ENCODE measurements around the gene FABP6.
"Not testable (repeated sequence)": the region's sequence is repeated elsewhere in the genome, so short reads cannot be mapped to it uniquely, and the experiment has no call there.

FABP6 gene

DNA sequence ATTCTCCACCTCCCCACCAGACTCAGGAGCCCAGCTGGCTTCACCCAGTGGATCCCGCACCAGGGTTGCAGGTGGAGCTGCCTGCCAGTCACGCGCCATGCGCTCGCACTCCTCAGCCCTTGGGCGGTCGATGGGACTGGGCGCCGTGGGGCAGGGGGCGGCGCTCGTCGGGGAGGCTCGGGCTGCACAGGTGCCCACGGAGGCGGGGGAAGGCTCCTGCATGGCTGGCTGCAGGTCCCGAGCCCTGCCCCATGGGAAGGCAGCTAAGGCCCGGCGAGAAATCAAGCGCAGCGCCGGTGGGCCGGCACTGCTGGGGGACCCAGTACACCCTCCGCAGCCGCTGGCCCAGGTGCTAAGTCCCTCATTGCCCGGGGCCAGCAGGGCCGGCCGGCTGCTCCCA, 35.5 kb upstream of the FABP6 start:
- not testable (repeated sequence) for H3K9me3 ChIP-seq (ENCODE audit: control insufficient read depth, insufficient read depth, low read depth, low read length); H3K4me3 ChIP-seq (ENCODE audit: low read depth, low read length); H3K36me3 ChIP-seq (ENCODE audit: control insufficient read depth, insufficient read depth, low read length); H3K27me3 ChIP-seq (ENCODE audit: control insufficient read depth, insufficient read depth, low read length); H3K9ac ChIP-seq (ENCODE audit: low read length); H3K27ac ChIP-seq (ENCODE audit: low read depth, low read length)
- peaks cover 21% of the 10 kb centered on the region for H3K4me1 ChIP-seq (ENCODE audit: control insufficient read depth, insufficient read depth, low read length)

- Histone ChIP-seq H3K27ac (ENCODE audit: low read depth, low read length) (no peak overlapping the region), H3K4me1 (ENCODE audit: control insufficient read depth, insufficient read depth, low read length) (peaks cover 31% of the 10 kb centered on the region), H3K9ac (ENCODE audit: low read length) (no peak overlapping the region), H3K36me3 (ENCODE audit: control insufficient read depth, insufficient read depth, low read length) (no peaks in the 10 kb centered on the region), H3K27me3 (ENCODE audit: control insufficient read depth, insufficient read depth, low read length) (no peaks in the 10 kb centered on the region), H3K9me3 (ENCODE audit: control insufficient read depth, insufficient read depth, low read depth, low read length) (no peaks in the 10 kb centered on the region), H3K4me3 (ENCODE audit: low read depth, low read length) (peak overlapping the region; percentile 60; the same call in 1 of the 2 replicates)
Observed at GRCh38 chr5:160197341-160198144, 31.8 kb upstream of the FABP6 start.

DNA sequence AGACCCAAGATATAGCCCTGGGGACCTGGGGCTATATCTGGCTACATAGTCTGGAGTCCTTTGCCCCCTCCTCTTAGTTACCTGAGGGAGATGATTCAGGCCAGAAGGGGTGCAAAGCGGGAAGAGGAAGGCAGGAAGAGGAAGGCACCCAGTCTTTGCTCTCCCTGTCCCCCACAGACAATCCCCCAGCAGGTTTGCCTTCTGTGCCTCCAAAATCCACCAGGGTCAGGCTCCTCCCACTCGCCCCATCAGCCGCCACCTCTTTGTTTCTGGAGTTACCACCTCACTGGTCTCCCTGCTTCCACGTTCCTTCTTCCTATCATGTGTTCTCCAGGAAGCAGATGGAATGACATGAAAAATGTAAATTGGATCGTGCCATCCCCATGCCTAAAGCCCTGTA, 31.2 kb upstream of the FABP6 start:
- H3K9ac ChIP-seq (ENCODE audit: low read length): no peak overlapping the region
- no peaks in the 10 kb centered on the region for H3K36me3 ChIP-seq (ENCODE audit: control insufficient read depth, insufficient read depth, low read length)
- H3K27me3 ChIP-seq (ENCODE audit: control insufficient read depth, insufficient read depth, low read length): no peaks in the 10 kb centered on the region
- H3K4me3 ChIP-seq (ENCODE audit: low read depth, low read length): peak overlapping the region; percentile 60; the same call in 1 of the 2 replicates
- H3K4me1 ChIP-seq (ENCODE audit: control insufficient read depth, insufficient read depth, low read length): peaks cover 31% of the 10 kb centered on the region
- no peak overlapping the region for H3K27ac ChIP-seq (ENCODE audit: low read depth, low read length)
- H3K9me3 ChIP-seq (ENCODE audit: control insufficient read depth, insufficient read depth, low read depth, low read length): no peaks in the 10 kb centered on the region

DNA sequence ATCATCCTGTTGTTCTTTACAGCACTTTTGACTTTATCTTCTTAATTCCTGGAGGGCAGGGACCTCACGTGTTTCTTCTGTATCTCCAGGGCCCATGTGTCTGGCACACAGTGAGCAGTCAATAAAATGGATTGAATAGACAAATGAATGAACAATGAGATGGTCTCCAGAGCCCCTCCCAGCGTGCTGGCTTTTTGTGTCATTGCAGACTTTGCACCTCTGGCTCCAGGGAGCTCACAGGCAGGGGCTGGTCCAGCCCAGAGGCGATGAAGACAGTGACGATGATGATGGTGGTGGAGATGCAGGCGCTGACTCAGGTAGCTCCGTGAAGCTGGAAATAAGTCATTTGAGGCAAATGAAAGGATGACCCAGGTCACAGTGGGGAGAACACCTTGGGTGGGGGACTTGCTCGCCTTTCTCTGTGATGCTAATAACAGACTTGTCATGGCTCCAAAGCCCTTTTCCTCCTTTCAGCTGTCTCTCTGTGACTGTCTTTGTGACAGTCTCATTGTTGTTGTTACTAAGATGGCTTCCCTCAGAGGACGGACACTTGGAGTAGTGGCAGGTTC, 30.4 kb upstream of the FABP6 start:
- Histone ChIP-seq H3K36me3 (ENCODE audit: control insufficient read depth, insufficient read depth, low read length) (no peaks in the 10 kb centered on the region), H3K27ac (ENCODE audit: low read depth, low read length) (no peak overlapping the region), H3K27me3 (ENCODE audit: control insufficient read depth, insufficient read depth, low read length) (no peaks in the 10 kb centered on the region), H3K9me3 (ENCODE audit: control insufficient read depth, insufficient read depth, low read depth, low read length) (no peaks in the 10 kb centered on the region), H3K9ac (ENCODE audit: low read length) (no peak overlapping the region), H3K4me1 (ENCODE audit: control insufficient read depth, insufficient read depth, low read length) (peaks cover 31% of the 10 kb centered on the region), H3K4me3 (ENCODE audit: low read depth, low read length) (peak overlapping the region; percentile 60)

GRCh38 chr5:160199410-160199911, 29.8 kb upstream of the FABP6 start:
- H3K9me3 ChIP-seq (ENCODE audit: control insufficient read depth, insufficient read depth, low read depth, low read length): no peaks in the 10 kb centered on the region
- H3K9ac ChIP-seq (ENCODE audit: low read length): no peak overlapping the region
- H3K36me3 ChIP-seq (ENCODE audit: control insufficient read depth, insufficient read depth, low read length): no peaks in the 10 kb centered on the region
- H3K27me3 ChIP-seq (ENCODE audit: control insufficient read depth, insufficient read depth, low read length): no peaks in the 10 kb centered on the region
- H3K27ac ChIP-seq (ENCODE audit: low read depth, low read length): no peak overlapping the region
- peaks cover 31% of the 10 kb centered on the region for H3K4me1 ChIP-seq (ENCODE audit: control insufficient read depth, insufficient read depth, low read length)
- H3K4me3 ChIP-seq (ENCODE audit: low read depth, low read length): peak overlapping the region; percentile 60

GRCh38 chr5:160207061-160207460, 22.2 kb upstream of the FABP6 start:
- Histone ChIP-seq H3K9ac (ENCODE audit: low read length) (no peak overlapping the region), H3K4me1 (ENCODE audit: control insufficient read depth, insufficient read depth, low read length) (no peaks in the 10 kb centered on the region), H3K27me3 (ENCODE audit: control insufficient read depth, insufficient read depth, low read length) (no peaks in the 10 kb centered on the region), H3K27ac (ENCODE audit: low read depth, low read length) (no peak overlapping the region), H3K9me3 (ENCODE audit: control insufficient read depth, insufficient read depth, low read depth, low read length) (no peaks in the 10 kb centered on the region), H3K4me3 (ENCODE audit: low read depth, low read length) (no peak overlapping the region), H3K36me3 (ENCODE audit: control insufficient read depth, insufficient read depth, low read length) (no peaks in the 10 kb centered on the region)

DNA sequence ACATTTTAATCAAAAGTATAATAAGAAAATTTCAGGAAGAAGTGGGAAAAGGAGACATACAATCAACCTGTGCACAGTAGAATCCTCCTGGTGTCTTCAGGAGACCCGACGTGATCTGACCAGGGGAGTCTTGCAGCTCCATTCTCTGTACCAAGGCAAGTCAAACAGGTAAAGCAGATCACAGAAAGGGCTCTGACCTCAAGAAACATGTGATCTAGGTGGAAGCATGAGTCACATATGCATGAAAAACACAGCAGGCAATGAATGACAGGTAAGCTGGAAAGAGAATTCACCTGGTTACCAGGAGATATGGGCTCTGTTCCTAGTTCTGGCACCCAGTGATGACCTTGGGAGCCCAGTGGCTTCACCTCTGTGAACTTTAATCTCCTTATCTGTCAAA, 19.4 kb upstream of the FABP6 start:
- Histone ChIP-seq H3K27ac (ENCODE audit: low read depth, low read length) (no peak overlapping the region), H3K4me1 (ENCODE audit: control insufficient read depth, insufficient read depth, low read length) (no peaks in the 10 kb centered on the region), H3K4me3 (ENCODE audit: low read depth, low read length) (no peak overlapping the region), H3K9ac (ENCODE audit: low read length) (no peak overlapping the region), H3K9me3 (ENCODE audit: control insufficient read depth, insufficient read depth, low read depth, low read length) (no peaks in the 10 kb centered on the region), H3K27me3 (ENCODE audit: control insufficient read depth, insufficient read depth, low read length) (no peaks in the 10 kb centered on the region), H3K36me3 (ENCODE audit: control insufficient read depth, insufficient read depth, low read length) (no peaks in the 10 kb centered on the region)

GRCh38 chr5:160210606-160211005, 18.7 kb upstream of the FABP6 start:
- H3K27me3 ChIP-seq (ENCODE audit: control insufficient read depth, insufficient read depth, low read length): no peaks in the 10 kb centered on the region
- no peak overlapping the region for H3K27ac ChIP-seq (ENCODE audit: low read depth, low read length)
- H3K4me3 ChIP-seq (ENCODE audit: low read depth, low read length): no peak overlapping the region
- H3K9ac ChIP-seq (ENCODE audit: low read length): no peak overlapping the region
- H3K9me3 ChIP-seq (ENCODE audit: control insufficient read depth, insufficient read depth, low read depth, low read length): no peaks in the 10 kb centered on the region
- no peaks in the 10 kb centered on the region for H3K36me3 ChIP-seq (ENCODE audit: control insufficient read depth, insufficient read depth, low read length)
- H3K4me1 ChIP-seq (ENCODE audit: control insufficient read depth, insufficient read depth, low read length): no peaks in the 10 kb centered on the region

DNA sequence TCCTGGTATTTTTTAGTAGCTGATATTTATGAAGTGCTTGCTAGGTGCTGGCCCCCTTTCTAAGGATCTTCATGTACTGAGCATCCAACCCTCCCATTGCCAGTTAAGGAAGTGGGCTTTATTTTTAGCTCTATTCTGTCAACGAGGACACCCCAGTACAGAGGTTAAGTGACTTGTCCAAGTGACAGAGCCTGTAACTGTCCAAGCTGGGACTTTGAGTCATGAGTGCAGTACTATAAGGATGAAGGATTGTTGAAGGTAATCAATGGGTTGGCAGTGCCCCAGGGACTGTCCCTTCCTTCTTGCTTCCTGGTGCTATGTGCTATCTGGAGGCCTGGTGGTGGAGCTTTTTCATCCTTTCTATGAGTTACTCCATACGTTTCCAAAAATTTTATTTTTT, 18.0 kb upstream of the FABP6 start:
- H3K27me3 ChIP-seq (ENCODE audit: control insufficient read depth, insufficient read depth, low read length): no peaks in the 10 kb centered on the region

GRCh38 chr5:160213537-160213936, 15.8 kb upstream of the FABP6 start:
- Histone ChIP-seq H3K4me3 (ENCODE audit: low read depth, low read length) (no peak overlapping the region), H3K27me3 (ENCODE audit: control insufficient read depth, insufficient read depth, low read length) (no peaks in the 10 kb centered on the region), H3K27ac (ENCODE audit: low read depth, low read length) (no peak overlapping the region), H3K9ac (ENCODE audit: low read length) (no peak overlapping the region), H3K4me1 (ENCODE audit: control insufficient read depth, insufficient read depth, low read length) (no peaks in the 10 kb centered on the region), H3K36me3 (ENCODE audit: control insufficient read depth, insufficient read depth, low read length) (no peaks in the 10 kb centered on the region), H3K9me3 (ENCODE audit: control insufficient read depth, insufficient read depth, low read depth, low read length) (no peaks in the 10 kb centered on the region)

More for the DNA sequence above, 18.0 kb upstream of the FABP6 start:
- Histone ChIP-seq H3K36me3 (ENCODE audit: control insufficient read depth, insufficient read depth, low read length) (no peaks in the 10 kb centered on the region), H3K4me1 (ENCODE audit: control insufficient read depth, insufficient read depth, low read length) (no peaks in the 10 kb centered on the region), H3K4me3 (ENCODE audit: low read depth, low read length) (no peak overlapping the region), H3K9me3 (ENCODE audit: control insufficient read depth, insufficient read depth, low read depth, low read length) (no peaks in the 10 kb centered on the region), H3K27ac (ENCODE audit: low read depth, low read length) (no peak overlapping the region), H3K9ac (ENCODE audit: low read length) (no peak overlapping the region)

DNA sequence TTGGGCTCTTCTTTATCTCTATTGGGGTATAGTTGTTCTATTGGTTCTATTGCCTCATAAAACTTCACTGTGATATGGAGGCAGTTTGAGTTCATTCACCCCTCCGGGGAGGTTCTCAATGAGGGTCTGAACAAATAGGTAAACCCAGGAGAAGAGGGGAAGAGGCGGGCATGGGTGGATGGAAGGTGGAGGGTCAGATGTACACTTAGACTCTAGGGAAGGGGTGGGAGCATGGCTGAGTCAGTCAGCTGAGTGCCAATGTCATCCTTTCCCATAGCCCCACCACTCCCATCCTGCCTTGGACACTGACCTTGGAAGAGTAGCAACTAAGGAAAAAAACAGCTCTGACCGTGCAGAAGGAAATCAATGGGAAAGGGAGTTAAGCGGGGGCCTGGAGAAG, 9.9 kb upstream of the FABP6 start:
- H3K4me1 ChIP-seq (ENCODE audit: control insufficient read depth, insufficient read depth, low read length): no peaks in the 10 kb centered on the region
- no peak overlapping the region for H3K4me3 ChIP-seq (ENCODE audit: low read depth, low read length)
- no peaks in the 10 kb centered on the region for H3K36me3 ChIP-seq (ENCODE audit: control insufficient read depth, insufficient read depth, low read length)
- no peaks in the 10 kb centered on the region for H3K9me3 ChIP-seq (ENCODE audit: control insufficient read depth, insufficient read depth, low read depth, low read length)
- no peaks in the 10 kb centered on the region for H3K27me3 ChIP-seq (ENCODE audit: control insufficient read depth, insufficient read depth, low read length)
- no peak overlapping the region for H3K27ac ChIP-seq (ENCODE audit: low read depth, low read length)
- no peak overlapping the region for H3K9ac ChIP-seq (ENCODE audit: low read length)
